ENCODE measurements around the gene DNAH9.

The DNAH9 gene

GRCh38 chr17:11736613-11737312 is 138.5 kb downstream of the DNAH9 start:
- no peak overlapping the region for H3K9ac ChIP-seq (ENCODE audit: insufficient read length, low read depth)
- no peak overlapping the region for H3K4me3 ChIP-seq (ENCODE audit: insufficient read length, low read depth)
- no peak for DNase-seq (ENCODE audit: low read depth, low spot score)
- no peaks in the 10 kb centered on the region for H3K36me3 ChIP-seq (ENCODE audit: insufficient read depth, insufficient read length, low read length)
- TF ChIP-seq YY1 (IDR thresholded peaks at IDR 0.05; ENCODE audit: insufficient read depth, insufficient read length), result no peak
- TF ChIP-seq ZNF274 (IDR thresholded peaks at IDR 0.05; ENCODE audit: low read depth, low read length), result no peak
- TF ChIP-seq SUZ12 (IDR thresholded peaks at IDR 0.05; ENCODE audit: extremely low read depth, insufficient read depth, insufficient read length), result no peak
- no peaks in the 10 kb centered on the region for H3K27me3 ChIP-seq (ENCODE audit: insufficient read depth, insufficient read length)
- H3K9me3 ChIP-seq (ENCODE audit: insufficient read depth, low read length), result no peaks in the 10 kb centered on the region
- H3K4me1 ChIP-seq (ENCODE audit: insufficient read depth, insufficient read length), result no peaks in the 10 kb centered on the region

- DNase-seq (ENCODE audit: low read depth, low spot score), result no peak
- Histone ChIP-seq H3K36me3 (ENCODE audit: insufficient read depth, insufficient read length, low read length) (no peaks in the 10 kb centered on the region), H3K9me3 (ENCODE audit: insufficient read depth, low read length) (no peaks in the 10 kb centered on the region), H3K4me1 (ENCODE audit: insufficient read depth, insufficient read length) (no peaks in the 10 kb centered on the region), H3K9ac (ENCODE audit: insufficient read length, low read depth) (no peak overlapping the region), H3K27me3 (ENCODE audit: insufficient read depth, insufficient read length) (no peaks in the 10 kb centered on the region), H3K4me3 (ENCODE audit: insufficient read length, low read depth) (no peak overlapping the region)
- TF ChIP-seq ZNF274 (IDR thresholded peaks at IDR 0.05; ENCODE audit: low read depth, low read length) (no peak), SUZ12 (IDR thresholded peaks at IDR 0.05; ENCODE audit: extremely low read depth, insufficient read depth, insufficient read length) (no peak), YY1 (IDR thresholded peaks at IDR 0.05; ENCODE audit: insufficient read depth, insufficient read length) (no peak)
These were observed 139.0 kb downstream of the DNAH9 start for GRCh38 chr17:11737313-11737679.

GRCh38 chr17:11738151-11738550 is 139.9 kb downstream of the DNAH9 start:
- DNase-seq (ENCODE audit: low read depth, low spot score), result no peak
- Histone ChIP-seq H3K36me3 (ENCODE audit: insufficient read depth, insufficient read length, low read length) (no peaks in the 10 kb centered on the region), H3K27me3 (ENCODE audit: insufficient read depth, insufficient read length) (no peaks in the 10 kb centered on the region), H3K9me3 (ENCODE audit: insufficient read depth, low read length) (no peaks in the 10 kb centered on the region), H3K9ac (ENCODE audit: insufficient read length, low read depth) (no peak overlapping the region), H3K4me1 (ENCODE audit: insufficient read depth, insufficient read length) (no peaks in the 10 kb centered on the region), H3K4me3 (ENCODE audit: insufficient read length, low read depth) (no peak overlapping the region)
- TF ChIP-seq SUZ12 (IDR thresholded peaks at IDR 0.05; ENCODE audit: extremely low read depth, insufficient read depth, insufficient read length), result no peak

GRCh38 chr17:11739351-11739750 is 141.1 kb downstream of the DNAH9 start:
- no peak for TF ChIP-seq ZNF274 (IDR thresholded peaks at IDR 0.05; ENCODE audit: low read depth, low read length)
- TF ChIP-seq SUZ12 (IDR thresholded peaks at IDR 0.05; ENCODE audit: extremely low read depth, insufficient read depth, insufficient read length), result no peak
- TF ChIP-seq YY1 (IDR thresholded peaks at IDR 0.05; ENCODE audit: insufficient read depth, insufficient read length), result no peak
- Histone ChIP-seq H3K9ac (ENCODE audit: insufficient read length, low read depth) (no peak overlapping the region), H3K27me3 (ENCODE audit: insufficient read depth, insufficient read length) (no peaks in the 10 kb centered on the region), H3K36me3 (ENCODE audit: insufficient read depth, insufficient read length, low read length) (no peaks in the 10 kb centered on the region), H3K9me3 (ENCODE audit: insufficient read depth, low read length) (no peaks in the 10 kb centered on the region), H3K4me1 (ENCODE audit: insufficient read depth, insufficient read length) (no peaks in the 10 kb centered on the region), H3K4me3 (ENCODE audit: insufficient read length, low read depth) (no peak overlapping the region)
- no peak for DNase-seq (ENCODE audit: low read depth, low spot score)

- Histone ChIP-seq H3K9ac (ENCODE audit: insufficient read length, low read depth) (no peak overlapping the region), H3K36me3 (ENCODE audit: insufficient read depth, insufficient read length, low read length) (no peaks in the 10 kb centered on the region), H3K4me1 (ENCODE audit: insufficient read depth, insufficient read length) (no peaks in the 10 kb centered on the region), H3K27me3 (ENCODE audit: insufficient read depth, insufficient read length) (no peaks in the 10 kb centered on the region), H3K4me3 (ENCODE audit: insufficient read length, low read depth) (no peak overlapping the region), H3K9me3 (ENCODE audit: insufficient read depth, low read length) (no peaks in the 10 kb centered on the region)
- TF ChIP-seq YY1 (IDR thresholded peaks at IDR 0.05; ENCODE audit: insufficient read depth, insufficient read length), result no peak
- TF ChIP-seq ZNF274 (IDR thresholded peaks at IDR 0.05; ENCODE audit: low read depth, low read length), result no peak
- no peak for TF ChIP-seq SUZ12 (IDR thresholded peaks at IDR 0.05; ENCODE audit: extremely low read depth, insufficient read depth, insufficient read length)
- DNase-seq (ENCODE audit: low read depth, low spot score), result no peak
These were observed 141.6 kb downstream of the DNAH9 start for GRCh38 chr17:11739848-11740247.

GRCh38 chr17:11742886-11743285 is 144.6 kb downstream of the DNAH9 start:
- Histone ChIP-seq H3K27me3 (ENCODE audit: insufficient read depth, insufficient read length) (no peaks in the 10 kb centered on the region), H3K4me1 (ENCODE audit: insufficient read depth, insufficient read length) (no peaks in the 10 kb centered on the region), H3K9me3 (ENCODE audit: insufficient read depth, low read length) (no peaks in the 10 kb centered on the region), H3K36me3 (ENCODE audit: insufficient read depth, insufficient read length, low read length) (no peaks in the 10 kb centered on the region), H3K4me3 (ENCODE audit: insufficient read length, low read depth) (no peak overlapping the region), H3K9ac (ENCODE audit: insufficient read length, low read depth) (no peak overlapping the region)
- DNase-seq (ENCODE audit: low read depth, low spot score), result peak; percentile 18
- TF ChIP-seq SUZ12 (IDR thresholded peaks at IDR 0.05; ENCODE audit: extremely low read depth, insufficient read depth, insufficient read length), result no peak
- TF ChIP-seq YY1 (IDR thresholded peaks at IDR 0.05; ENCODE audit: insufficient read depth, insufficient read length), result no peak
- TF ChIP-seq ZNF274 (IDR thresholded peaks at IDR 0.05; ENCODE audit: low read depth, low read length), result no peak

GRCh38 chr17:11744696-11745095 is 146.4 kb downstream of the DNAH9 start:
- Histone ChIP-seq H3K9me3 (ENCODE audit: insufficient read depth, low read length) (no peaks in the 10 kb centered on the region), H3K4me1 (ENCODE audit: insufficient read depth, insufficient read length) (no peaks in the 10 kb centered on the region), H3K27me3 (ENCODE audit: insufficient read depth, insufficient read length) (no peaks in the 10 kb centered on the region), H3K4me3 (ENCODE audit: insufficient read length, low read depth) (no peak overlapping the region), H3K9ac (ENCODE audit: insufficient read length, low read depth) (no peak overlapping the region), H3K36me3 (ENCODE audit: insufficient read depth, insufficient read length, low read length) (no peaks in the 10 kb centered on the region)
- TF ChIP-seq ZNF274 (IDR thresholded peaks at IDR 0.05; ENCODE audit: low read depth, low read length) (no peak), SUZ12 (IDR thresholded peaks at IDR 0.05; ENCODE audit: extremely low read depth, insufficient read depth, insufficient read length) (no peak), YY1 (IDR thresholded peaks at IDR 0.05; ENCODE audit: insufficient read depth, insufficient read length) (no peak)
- DNase-seq (ENCODE audit: low read depth, low spot score), result no peak
